ENCODE measurements around the gene CRNKL1. TPM values are rescaled to one million over a fixed set of nuclear protein-coding genes. Genes with fewer than 3 reads are reported as not detected.

The CRNKL1 gene
- total RNA-seq, 1 experiment from 2014 or later, result 20.4 TPM

DNA sequence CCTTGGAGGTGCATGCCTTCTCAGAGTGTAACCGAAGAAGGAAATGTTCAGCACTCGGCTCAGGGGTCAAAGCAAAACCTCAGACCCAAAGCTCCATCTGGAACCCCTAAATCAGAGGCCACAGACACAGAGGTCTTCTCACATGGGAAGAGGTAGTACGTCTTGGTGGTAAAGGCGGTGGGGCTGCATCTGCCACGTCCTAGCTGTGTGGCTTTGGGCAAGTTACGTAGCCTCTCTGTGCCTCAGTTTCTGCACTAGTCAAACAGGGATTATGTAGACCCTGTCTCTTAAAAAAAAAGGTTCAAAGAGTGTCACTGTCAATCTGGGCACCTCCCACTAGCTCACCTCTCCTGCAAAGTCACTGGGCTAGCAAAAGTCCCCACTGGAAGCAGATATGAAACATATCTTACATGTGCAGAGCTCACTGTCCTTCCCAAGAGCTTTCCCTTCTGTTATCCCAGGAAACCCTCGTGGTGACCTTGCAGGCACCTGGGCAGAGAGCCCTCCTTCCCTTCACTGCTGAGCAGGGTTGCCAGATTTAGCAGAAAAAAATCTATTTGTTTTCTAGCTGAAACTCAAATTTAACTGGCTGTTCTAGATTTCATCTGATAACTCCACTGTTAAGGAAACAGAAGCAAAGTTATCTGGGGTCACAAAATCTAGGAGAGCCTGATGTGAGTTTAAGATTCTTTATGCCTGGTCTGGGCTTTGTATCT lies 53.1 kb downstream of the CRNKL1 start:
- ATAC-seq (no peak), DNase-seq (ENCODE audit: low read depth, low spot score) (no peak)
- Histone ChIP-seq H3K79me2 (ENCODE audit: insufficient read depth, low read length) (no peaks in the 10 kb centered on the region), H2AFZ (ENCODE audit: low read depth, low read length, poor library complexity, severe bottlenecking) (no peak overlapping the region), H3K36me3 (ENCODE audit: control insufficient read depth in 1 of 2, insufficient read depth in 2 of 2, low read length in 2 of 2) (no peaks in the 10 kb centered on the region), H3K27me3 (ENCODE audit: insufficient read depth, low read length) (no peaks in the 10 kb centered on the region; the same call in 1 of the 2 replicates), H3K9ac (ENCODE audit: low read length) (no peak overlapping the region), H4K20me1 (ENCODE audit: insufficient read depth) (no peaks in the 10 kb centered on the region), H3K4me3 (replicated peaks in 1 of 2; ENCODE audit: low read depth in 1 of 2, low read length in 2 of 2) (no peak overlapping the region), H3K4me2 (ENCODE audit: low read length) (no peak overlapping the region), H3K27ac (ENCODE audit: low read depth, low read length) (no peak overlapping the region), H3K9me3 (ENCODE audit: control insufficient read depth in 1 of 2, insufficient read depth in 1 of 2, low read depth in 1 of 2, low read length in 2 of 2) (no peaks in the 10 kb centered on the region), H3K4me1 (ENCODE audit: control insufficient read depth in 1 of 2, insufficient read depth in 2 of 2, low read length in 2 of 2) (peaks cover 12 to 23% of the 10 kb centered on the region in 2 experiments), H3K9me2 (ENCODE audit: insufficient read depth) (no peaks in the 10 kb centered on the region)
- TF ChIP-seq EZH2 (IDR thresholded peaks at IDR 0.05), result no peak
- TF ChIP-seq, protein P1, sequence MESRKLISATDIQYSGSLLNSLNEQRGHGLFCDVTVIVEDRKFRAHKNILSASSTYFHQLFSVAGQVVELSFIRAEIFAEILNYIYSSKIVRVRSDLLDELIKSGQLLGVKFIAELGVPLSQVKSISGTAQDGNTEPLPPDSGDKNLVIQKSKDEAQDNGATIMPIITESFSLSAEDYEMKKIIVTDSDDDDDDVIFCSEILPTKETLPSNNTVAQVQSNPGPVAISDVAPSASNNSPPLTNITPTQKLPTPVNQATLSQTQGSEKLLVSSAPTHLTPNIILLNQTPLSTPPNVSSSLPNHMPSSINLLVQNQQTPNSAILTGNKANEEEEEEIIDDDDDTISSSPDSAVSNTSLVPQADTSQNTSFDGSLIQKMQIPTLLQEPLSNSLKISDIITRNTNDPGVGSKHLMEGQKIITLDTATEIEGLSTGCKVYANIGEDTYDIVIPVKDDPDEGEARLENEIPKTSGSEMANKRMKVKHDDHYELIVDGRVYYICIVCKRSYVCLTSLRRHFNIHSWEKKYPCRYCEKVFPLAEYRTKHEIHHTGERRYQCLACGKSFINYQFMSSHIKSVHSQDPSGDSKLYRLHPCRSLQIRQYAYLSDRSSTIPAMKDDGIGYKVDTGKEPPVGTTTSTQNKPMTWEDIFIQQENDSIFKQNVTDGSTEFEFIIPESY (IDR thresholded peaks at IDR 0.05; ENCODE audit: extremely low read depth, insufficient replicate concordance, low read length), result no peak
- TF ChIP-seq, protein P2, sequence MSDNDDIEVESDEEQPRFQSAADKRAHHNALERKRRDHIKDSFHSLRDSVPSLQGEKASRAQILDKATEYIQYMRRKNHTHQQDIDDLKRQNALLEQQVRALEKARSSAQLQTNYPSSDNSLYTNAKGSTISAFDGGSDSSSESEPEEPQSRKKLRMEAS (IDR thresholded peaks at IDR 0.05), result no peak
- TF ChIP-seq YY1 (IDR thresholded peaks at IDR 0.05; ENCODE audit: extremely low read depth, insufficient replicate concordance, low read depth, low read length), result no peak
- TF ChIP-seq FOSL1 (IDR thresholded peaks at IDR 0.05; ENCODE audit: low read depth), result no peak
- no TSS peak for BruUV-seq (replicated peaks)
- POLR2A ChIA-PET, result no interaction called here
- CTCF ChIA-PET, result no interaction called here
- intact Hi-C loops (cut with micrococcal nuclease), result no loop called here
- RAD21 ChIA-PET (ENCODE audit: low non-redundant PET in 1 of 2, low total read pairs in 2 of 2, uncharacterized antibody in 2 of 2, unreplicated experiment in 2 of 2), result no interaction called here

- no TSS peak for BruUV-seq (replicated peaks)
- no peak overlapping the region for H3K4me2 ChIP-seq (ENCODE audit: low read length)
- ChIA-PET POLR2A (no interaction called here), CTCF (no interaction called here), RAD21 (ENCODE audit: low non-redundant PET in 1 of 2, low total read pairs in 2 of 2, uncharacterized antibody in 2 of 2, unreplicated experiment in 2 of 2) (no interaction called here)
- no peaks in the 10 kb centered on the region for H3K79me2 ChIP-seq (ENCODE audit: insufficient read depth, low read length)
- peaks cover 30 to 35% of the 10 kb centered on the region in 2 experiments for H3K4me1 ChIP-seq (ENCODE audit: control insufficient read depth in 1 of 2, insufficient read depth in 2 of 2, low read length in 2 of 2)
- H3K9me2 ChIP-seq (ENCODE audit: insufficient read depth), result no peaks in the 10 kb centered on the region
- no peaks in the 10 kb centered on the region for H3K9me3 ChIP-seq (ENCODE audit: control insufficient read depth in 1 of 2, insufficient read depth in 1 of 2, low read depth in 1 of 2, low read length in 2 of 2)
- no peak overlapping the region for H3K4me3 ChIP-seq (replicated peaks in 1 of 2; ENCODE audit: low read depth in 1 of 2, low read length in 2 of 2)
- H3K27ac ChIP-seq (ENCODE audit: low read depth, low read length), result no peak overlapping the region
- no peaks in the 10 kb centered on the region; the same call in 1 of the 2 replicates for H3K27me3 ChIP-seq (ENCODE audit: insufficient read depth, low read length)
- ATAC-seq (no peak), DNase-seq (ENCODE audit: low read depth, low spot score) (no peak)
- no peaks in the 10 kb centered on the region for H4K20me1 ChIP-seq (ENCODE audit: insufficient read depth)
- no peaks in the 10 kb centered on the region for H3K36me3 ChIP-seq (ENCODE audit: control insufficient read depth in 1 of 2, insufficient read depth in 2 of 2, low read length in 2 of 2)
- intact Hi-C loops (cut with micrococcal nuclease), result no loop called here
- H3K9ac ChIP-seq (ENCODE audit: low read length), result no peak overlapping the region
- no peak overlapping the region for H2AFZ ChIP-seq (ENCODE audit: low read depth, low read length, poor library complexity, severe bottlenecking)
- TF ChIP-seq, protein P3, sequence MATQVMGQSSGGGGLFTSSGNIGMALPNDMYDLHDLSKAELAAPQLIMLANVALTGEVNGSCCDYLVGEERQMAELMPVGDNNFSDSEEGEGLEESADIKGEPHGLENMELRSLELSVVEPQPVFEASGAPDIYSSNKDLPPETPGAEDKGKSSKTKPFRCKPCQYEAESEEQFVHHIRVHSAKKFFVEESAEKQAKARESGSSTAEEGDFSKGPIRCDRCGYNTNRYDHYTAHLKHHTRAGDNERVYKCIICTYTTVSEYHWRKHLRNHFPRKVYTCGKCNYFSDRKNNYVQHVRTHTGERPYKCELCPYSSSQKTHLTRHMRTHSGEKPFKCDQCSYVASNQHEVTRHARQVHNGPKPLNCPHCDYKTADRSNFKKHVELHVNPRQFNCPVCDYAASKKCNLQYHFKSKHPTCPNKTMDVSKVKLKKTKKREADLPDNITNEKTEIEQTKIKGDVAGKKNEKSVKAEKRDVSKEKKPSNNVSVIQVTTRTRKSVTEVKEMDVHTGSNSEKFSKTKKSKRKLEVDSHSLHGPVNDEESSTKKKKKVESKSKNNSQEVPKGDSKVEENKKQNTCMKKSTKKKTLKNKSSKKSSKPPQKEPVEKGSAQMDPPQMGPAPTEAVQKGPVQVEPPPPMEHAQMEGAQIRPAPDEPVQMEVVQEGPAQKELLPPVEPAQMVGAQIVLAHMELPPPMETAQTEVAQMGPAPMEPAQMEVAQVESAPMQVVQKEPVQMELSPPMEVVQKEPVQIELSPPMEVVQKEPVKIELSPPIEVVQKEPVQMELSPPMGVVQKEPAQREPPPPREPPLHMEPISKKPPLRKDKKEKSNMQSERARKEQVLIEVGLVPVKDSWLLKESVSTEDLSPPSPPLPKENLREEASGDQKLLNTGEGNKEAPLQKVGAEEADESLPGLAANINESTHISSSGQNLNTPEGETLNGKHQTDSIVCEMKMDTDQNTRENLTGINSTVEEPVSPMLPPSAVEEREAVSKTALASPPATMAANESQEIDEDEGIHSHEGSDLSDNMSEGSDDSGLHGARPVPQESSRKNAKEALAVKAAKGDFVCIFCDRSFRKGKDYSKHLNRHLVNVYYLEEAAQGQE (IDR thresholded peaks at IDR 0.05; ENCODE audit: low read depth), result no peak
- TF ChIP-seq POLR2AphosphoS5 (IDR thresholded peaks at IDR 0.05; ENCODE audit: low read depth, low read length) (no peak), SRF (IDR thresholded peaks at IDR 0.05; ENCODE audit: low read depth) (no peak), FOSL1 (IDR thresholded peaks at IDR 0.05; ENCODE audit: low read depth) (no peak), ZNF274 (IDR thresholded peaks at IDR 0.05; ENCODE audit: low read depth, low read length) (no peak), ELF1 (IDR thresholded peaks at IDR 0.05; ENCODE audit: borderline replicate concordance, low read depth) (no peak), JUND (IDR thresholded peaks at IDR 0.05) (no peak), ATF3 (IDR thresholded peaks at IDR 0.05) (no peak), CBX3 (IDR thresholded peaks at IDR 0.05; ENCODE audit: low read depth) (no peak), SP1 (IDR thresholded peaks at IDR 0.05; ENCODE audit: low read depth) (no peak)
These were observed 55.3 kb downstream of the CRNKL1 start for GRCh38 chr20:19996917-19997316.
